Stimulated activated naive CD4-positive, alpha-beta T cell treated with Interleukin-2 at 50 U/mL for 16 hours (primary cell): ENCODE results near the gene PLP2.

Experiments used
- DNase-seq: peaks from one replicate; lab custom pipeline; 2025; lab: John Stamatoyannopoulos, UW

PLP2 gene

GRCh38 chrX:49209434-49210251 lies 37.9 kb downstream of the PLP2 start:
- no peak for DNase-seq

GRCh38 chrX:49210406-49210805 lies 38.7 kb downstream of the PLP2 start:
- DNase-seq: no peak

DNA sequence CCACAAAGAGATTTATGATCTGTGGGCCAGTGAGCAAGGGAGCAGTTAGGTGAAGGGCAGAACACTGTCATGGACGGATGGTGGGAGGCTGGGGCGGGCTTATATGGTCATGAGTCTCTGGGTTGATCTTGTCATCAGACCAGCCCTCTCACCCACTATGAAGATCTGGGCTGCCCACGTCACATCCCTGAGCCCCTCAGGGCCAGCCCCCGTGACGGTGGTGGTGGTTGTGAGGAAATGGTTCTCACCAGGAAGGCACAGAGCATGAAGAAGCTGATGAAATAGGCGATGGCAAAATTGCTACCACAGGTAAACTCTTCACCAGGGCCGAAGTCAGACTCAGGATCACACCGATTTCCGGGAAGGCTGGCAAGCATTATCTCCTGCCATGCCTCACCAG lies 39.4 kb downstream of the PLP2 start:
- no peak for DNase-seq

- no peak for DNase-seq
These were observed 40.5 kb downstream of the PLP2 start for GRCh38 chrX:49212209-49212608.

DNA sequence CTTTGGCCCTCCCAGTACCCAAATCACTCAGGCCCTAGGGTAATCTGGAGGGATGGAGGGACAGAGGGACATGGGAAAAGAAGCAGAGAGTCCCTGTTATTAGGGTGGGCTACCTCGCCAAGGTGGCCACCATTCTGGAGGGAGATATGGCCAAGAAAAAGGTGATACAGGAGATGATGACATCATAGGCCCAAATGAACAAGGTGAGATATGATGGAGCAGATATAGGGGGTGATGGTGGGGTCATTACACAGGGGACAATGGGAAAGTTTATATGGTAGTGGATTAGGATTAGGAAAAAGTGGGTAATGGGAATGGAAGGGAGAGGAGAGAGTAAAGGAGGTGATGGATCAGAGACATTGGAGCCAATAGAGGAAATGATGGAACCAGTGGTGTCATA lies 41.2 kb downstream of the PLP2 start:
- no peak for DNase-seq

DNA sequence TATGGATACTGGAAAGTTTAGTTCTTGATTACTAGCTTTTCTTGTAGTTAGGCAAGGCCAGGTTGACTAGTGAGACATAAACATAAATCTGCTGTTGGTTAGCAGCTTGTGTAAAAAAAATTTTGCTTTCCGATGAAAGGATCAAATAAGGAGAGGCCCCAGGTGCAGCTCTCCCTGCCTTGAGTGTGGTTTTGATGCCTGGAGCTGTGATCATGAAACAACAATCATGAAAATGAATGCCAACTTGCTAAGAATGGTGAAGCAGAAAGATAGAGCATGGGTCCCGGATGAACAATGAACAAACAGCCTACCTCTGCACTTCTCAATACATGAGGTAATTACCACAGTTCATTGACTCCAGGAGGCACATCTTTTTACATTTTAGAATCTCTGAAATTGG lies 42.7 kb downstream of the PLP2 start:
- no peak for DNase-seq

DNA sequence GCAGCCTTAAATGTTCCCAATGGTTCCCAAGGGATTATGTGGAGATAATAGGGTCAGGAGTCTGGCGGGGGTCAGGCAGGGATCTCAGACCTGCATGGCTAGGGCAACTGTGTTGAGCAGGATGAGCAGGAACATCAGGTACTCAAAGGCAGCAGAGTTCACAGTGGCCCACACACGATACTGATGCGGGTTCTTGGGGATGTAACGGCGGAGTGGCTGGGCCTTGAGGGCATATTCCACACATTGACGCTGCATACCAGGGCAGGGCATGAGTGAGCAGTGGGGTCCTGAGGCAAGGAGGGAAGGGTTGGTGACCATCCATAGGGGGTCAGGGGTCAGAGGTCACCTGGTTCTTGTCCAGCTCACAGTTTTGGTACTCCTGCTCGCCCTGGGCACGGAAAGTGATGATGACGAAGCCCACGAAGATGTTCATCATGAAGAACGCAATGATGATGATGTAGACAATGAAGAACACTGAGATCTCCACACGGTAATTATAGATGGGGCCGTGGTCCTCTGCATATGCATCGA lies 43.4 kb downstream of the PLP2 start:
- no peak for DNase-seq

DNA sequence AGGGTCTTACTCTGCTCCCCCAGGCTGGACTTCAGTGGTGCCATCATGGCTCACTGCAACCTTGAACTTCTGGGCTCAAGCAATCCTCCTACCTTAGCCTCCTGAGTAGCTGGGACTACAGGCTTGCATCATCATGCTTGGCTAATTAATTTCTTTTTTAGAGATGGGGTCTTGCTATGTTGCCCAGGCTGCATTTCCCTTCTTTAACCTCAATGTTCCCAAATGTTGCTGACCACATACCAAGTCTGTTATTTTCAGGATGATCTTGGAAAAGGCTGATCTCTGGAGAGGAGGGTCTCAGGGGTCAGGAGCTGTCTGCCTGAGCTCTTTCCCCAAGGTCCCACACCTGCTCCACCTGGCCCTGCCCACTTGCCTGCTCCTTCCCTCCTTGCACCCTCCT lies 48.4 kb downstream of the PLP2 start:
- DNase-seq: no peak

- no peak for DNase-seq
These were observed 50.2 kb downstream of the PLP2 start for GRCh38 chrX:49221868-49222267.
